Parathyroid adenoma (tissue), 2 donors: ENCODE measurements around the gene PLEKHA7.
"Not testable (repeated sequence)": the region's sequence is repeated elsewhere in the genome, so short reads cannot be mapped to it uniquely, and the experiment has no call there.

Experiments used
- H2AFZ ChIP-seq: fragments of 300-600 bp; sonication (generic); one replicate; pipeline ENCODE4 v1.7.0; 2017; ENCODE audit warnings: antibody characterized with exemption, mild to moderate bottlenecking
- H3K27ac ChIP-seq: fragments of 300-600 bp; sonication (generic); one replicate; pipeline ENCODE4 v1.7.0; 2017
- H3K27me3 ChIP-seq: fragments of 300-600 bp; sonication (generic); one replicate; pipeline ENCODE4 v1.7.0; 2017; ENCODE audit warnings: low read length; ENCODE audit not compliant: control insufficient read depth, insufficient read depth
- H3K36me3 ChIP-seq: fragments of 300-600 bp; sonication (generic); one replicate; pipeline ENCODE4 v1.7.0; 2017; ENCODE audit warnings: low read length; ENCODE audit not compliant: control insufficient read depth, insufficient read depth
- H3K4me1 ChIP-seq: fragments of 300-600 bp; sonication (generic); one replicate; pipeline ENCODE4 v1.7.0; 2017; ENCODE audit warnings: control low read depth
- H3K4me2 ChIP-seq: fragments of 300-600 bp; sonication (generic); one replicate; pipeline ENCODE4 v1.7.0; 2017; ENCODE audit warnings: low read length
- H3K4me3 ChIP-seq: fragments of 300-600 bp; sonication (generic); one replicate; pipeline ENCODE4 v1.7.0; 2017; ENCODE audit warnings: low read depth, low read length
- H3K79me2 ChIP-seq: fragments of 300-600 bp; sonication (generic); one replicate; pipeline ENCODE4 v1.7.0; 2017; ENCODE audit warnings: control low read depth
- H3K9ac ChIP-seq: fragments of 300-600 bp; sonication (generic); one replicate; pipeline ENCODE4 v1.7.0; 2017; ENCODE audit warnings: mild to moderate bottlenecking
- H3K9me3 ChIP-seq: fragments of 300-600 bp; sonication (generic); one replicate; pipeline ENCODE4 v1.7.0; 2017; ENCODE audit warnings: low read length; ENCODE audit not compliant: control insufficient read depth
- TF ChIP-seq, protein P1 (sequence below): fragments of 300-600 bp; sonication (generic); IDR thresholded peaks from one replicate; pipeline ENCODE4 v1.7.0; 2017; ENCODE audit warnings: antibody characterized with exemption, mild to moderate bottlenecking
- donor health status: primary hyperparathyroidism.

PLEKHA7 gene

DNA sequence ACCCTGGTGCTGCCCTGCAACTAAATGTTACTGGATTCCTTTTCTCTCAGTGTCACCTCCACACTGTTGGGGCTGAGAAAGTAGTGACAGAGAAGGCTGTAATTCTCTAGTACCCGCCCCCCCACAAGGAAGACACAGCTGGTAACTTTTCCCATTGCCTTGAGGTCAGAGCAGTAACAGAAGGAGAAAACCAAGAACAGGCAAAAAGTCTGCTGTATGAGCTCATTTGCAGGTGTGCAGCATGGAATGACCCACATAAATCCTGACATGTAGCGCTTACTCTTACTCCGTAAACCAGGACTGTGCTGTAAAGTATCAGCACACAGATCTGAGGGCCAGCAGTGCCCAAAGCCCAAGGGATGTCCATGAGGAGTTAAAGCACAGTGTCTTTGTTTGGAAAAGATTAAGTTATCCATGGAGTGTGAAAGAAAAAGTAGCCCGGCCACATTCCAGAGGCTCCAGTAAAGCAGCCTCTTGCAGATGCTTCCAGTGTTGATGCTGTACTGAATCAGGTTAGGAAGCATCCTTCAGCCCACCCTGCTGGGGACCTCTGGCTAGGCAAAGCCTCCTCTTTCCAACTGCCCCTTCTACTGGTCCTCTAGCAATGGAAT lies 120.7 kb downstream of the PLEKHA7 start:
- TF ChIP-seq, protein P1, sequence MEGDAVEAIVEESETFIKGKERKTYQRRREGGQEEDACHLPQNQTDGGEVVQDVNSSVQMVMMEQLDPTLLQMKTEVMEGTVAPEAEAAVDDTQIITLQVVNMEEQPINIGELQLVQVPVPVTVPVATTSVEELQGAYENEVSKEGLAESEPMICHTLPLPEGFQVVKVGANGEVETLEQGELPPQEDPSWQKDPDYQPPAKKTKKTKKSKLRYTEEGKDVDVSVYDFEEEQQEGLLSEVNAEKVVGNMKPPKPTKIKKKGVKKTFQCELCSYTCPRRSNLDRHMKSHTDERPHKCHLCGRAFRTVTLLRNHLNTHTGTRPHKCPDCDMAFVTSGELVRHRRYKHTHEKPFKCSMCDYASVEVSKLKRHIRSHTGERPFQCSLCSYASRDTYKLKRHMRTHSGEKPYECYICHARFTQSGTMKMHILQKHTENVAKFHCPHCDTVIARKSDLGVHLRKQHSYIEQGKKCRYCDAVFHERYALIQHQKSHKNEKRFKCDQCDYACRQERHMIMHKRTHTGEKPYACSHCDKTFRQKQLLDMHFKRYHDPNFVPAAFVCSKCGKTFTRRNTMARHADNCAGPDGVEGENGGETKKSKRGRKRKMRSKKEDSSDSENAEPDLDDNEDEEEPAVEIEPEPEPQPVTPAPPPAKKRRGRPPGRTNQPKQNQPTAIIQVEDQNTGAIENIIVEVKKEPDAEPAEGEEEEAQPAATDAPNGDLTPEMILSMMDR = no peak
- Histone ChIP-seq H3K4me2 (no peak overlapping the region), H3K9ac (no peak overlapping the region), H3K27me3 (no peaks in the 10 kb centered on the region), H3K79me2 (no peaks in the 10 kb centered on the region), H2AFZ (no peak overlapping the region), H3K4me1 (peaks cover 8% of the 10 kb centered on the region), H3K9me3 (no peaks in the 10 kb centered on the region), H3K4me3 (no peak overlapping the region), H3K36me3 (no peaks in the 10 kb centered on the region), H3K27ac (peak overlapping the region; percentile 30)

DNA sequence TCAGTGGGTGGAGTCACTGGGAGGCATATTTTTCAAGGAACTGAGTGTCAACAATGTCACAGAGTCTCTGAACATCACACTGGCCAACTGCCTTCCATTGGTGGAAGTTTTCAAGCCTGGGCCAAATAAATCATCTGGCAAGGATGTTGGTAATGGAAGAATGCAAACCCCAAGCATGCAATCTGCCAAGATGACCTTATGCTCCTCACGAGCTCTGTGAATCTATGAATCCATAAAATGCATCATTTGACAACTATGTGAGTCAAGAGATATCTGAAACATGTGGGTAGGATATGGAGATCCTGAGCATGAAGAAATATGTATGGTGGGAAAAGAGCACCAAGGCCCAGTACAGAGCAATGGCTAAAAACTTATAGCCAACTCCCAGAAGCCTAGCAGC lies 122.2 kb downstream of the PLEKHA7 start:
- TF ChIP-seq, protein P1 = no peak
- Histone ChIP-seq H3K4me3 (no peak overlapping the region), H2AFZ (no peak overlapping the region)

DNA sequence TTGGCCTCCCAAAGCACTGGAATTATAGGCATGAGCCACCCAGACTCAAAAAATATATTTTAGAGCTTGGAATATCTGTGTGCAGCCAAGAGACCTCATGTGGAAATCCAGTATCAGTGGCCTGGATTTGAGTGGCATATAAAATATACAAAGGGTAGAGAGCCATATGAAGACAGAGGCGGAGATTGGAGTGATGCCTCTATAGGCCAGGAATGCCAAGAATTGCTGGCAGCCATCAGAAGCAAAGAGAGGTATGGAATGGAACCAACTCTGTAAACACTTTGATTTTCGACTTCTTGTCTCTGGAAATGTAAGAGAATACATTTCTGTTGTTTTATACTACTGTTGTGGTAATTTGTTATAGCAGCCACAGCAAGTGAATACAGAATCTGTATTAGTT lies 123.0 kb downstream of the PLEKHA7 start:
- Histone ChIP-seq H3K27ac (no peak overlapping the region), H3K4me3 (no peak overlapping the region), H3K9me3 (no peaks in the 10 kb centered on the region), H3K79me2 (no peaks in the 10 kb centered on the region), H3K4me2 (no peak overlapping the region), H3K4me1 (peaks cover 8% of the 10 kb centered on the region), H3K27me3 (no peaks in the 10 kb centered on the region), H3K36me3 (no peaks in the 10 kb centered on the region), H2AFZ (no peak overlapping the region), H3K9ac (no peak overlapping the region)
- TF ChIP-seq, protein P1 = no peak

More for the DNA sequence above, 122.2 kb downstream of the PLEKHA7 start:
- H3K4me2 ChIP-seq = no peak overlapping the region
- H3K27ac ChIP-seq = no peak overlapping the region
- H3K9me3 ChIP-seq = no peaks in the 10 kb centered on the region
- H3K9ac ChIP-seq = no peak overlapping the region
- no peaks in the 10 kb centered on the region for H3K36me3 ChIP-seq
- H3K79me2 ChIP-seq = no peaks in the 10 kb centered on the region
- H3K27me3 ChIP-seq = no peaks in the 10 kb centered on the region
- H3K4me1 ChIP-seq = peaks cover 8% of the 10 kb centered on the region

DNA sequence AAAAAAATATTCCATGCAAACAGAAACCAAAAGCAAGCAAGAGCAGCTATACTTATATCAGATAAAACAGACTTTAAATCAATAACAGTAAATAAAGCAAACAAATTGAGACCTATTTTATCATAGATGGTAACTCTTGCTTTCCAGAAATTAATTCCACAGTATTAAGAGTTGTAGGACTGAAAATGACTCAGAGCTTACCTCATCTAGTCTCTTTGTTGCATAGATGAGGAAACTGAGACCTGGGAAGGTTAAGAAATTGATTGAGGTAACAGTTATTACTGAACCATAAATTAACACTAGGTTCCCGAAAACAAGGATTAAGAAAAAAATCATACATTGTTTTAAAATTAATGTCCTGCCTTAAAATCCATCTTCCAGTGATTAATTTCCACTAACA lies 123.8 kb downstream of the PLEKHA7 start:
- H3K9ac ChIP-seq = no peak overlapping the region
- no peak overlapping the region for H3K27ac ChIP-seq
- peaks cover 2% of the 10 kb centered on the region for H3K79me2 ChIP-seq
- TF ChIP-seq, protein P1 = no peak
- no peaks in the 10 kb centered on the region for H3K9me3 ChIP-seq
- no peaks in the 10 kb centered on the region for H3K36me3 ChIP-seq
- H3K4me1 ChIP-seq = peaks cover 8% of the 10 kb centered on the region
- H3K4me3 ChIP-seq = no peak overlapping the region
- H3K4me2 ChIP-seq = no peak overlapping the region
- no peak overlapping the region for H2AFZ ChIP-seq
- H3K27me3 ChIP-seq = no peaks in the 10 kb centered on the region

DNA sequence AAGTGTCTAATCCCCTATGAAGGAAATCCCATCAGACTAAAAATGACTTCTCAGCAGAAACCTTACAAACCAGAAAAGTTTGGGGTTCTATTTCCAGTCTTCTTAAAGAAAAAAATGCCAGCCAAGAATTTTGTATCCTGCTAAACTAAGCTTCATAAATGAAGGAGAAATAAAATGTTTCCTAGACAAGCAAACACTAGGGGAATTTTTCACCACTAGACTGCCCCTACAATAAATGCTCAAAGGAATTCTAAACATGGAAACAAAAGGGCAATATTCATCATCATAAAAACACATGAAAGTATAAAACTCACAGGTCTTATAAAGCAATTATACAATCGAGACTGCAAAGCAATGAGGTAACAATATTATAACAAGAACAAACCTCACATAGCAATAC lies 124.3 kb downstream of the PLEKHA7 start:
- peaks cover 2% of the 10 kb centered on the region for H3K79me2 ChIP-seq
- H3K36me3 ChIP-seq = no peaks in the 10 kb centered on the region
- no peaks in the 10 kb centered on the region for H3K27me3 ChIP-seq
- peaks cover 8% of the 10 kb centered on the region for H3K4me1 ChIP-seq
- H3K4me2 ChIP-seq = no peak overlapping the region
- no peak overlapping the region for H3K27ac ChIP-seq
- TF ChIP-seq, protein P1 = no peak
- H2AFZ ChIP-seq = no peak overlapping the region
- no peak overlapping the region for H3K9ac ChIP-seq
- no peak overlapping the region for H3K4me3 ChIP-seq
- no peaks in the 10 kb centered on the region for H3K9me3 ChIP-seq

DNA sequence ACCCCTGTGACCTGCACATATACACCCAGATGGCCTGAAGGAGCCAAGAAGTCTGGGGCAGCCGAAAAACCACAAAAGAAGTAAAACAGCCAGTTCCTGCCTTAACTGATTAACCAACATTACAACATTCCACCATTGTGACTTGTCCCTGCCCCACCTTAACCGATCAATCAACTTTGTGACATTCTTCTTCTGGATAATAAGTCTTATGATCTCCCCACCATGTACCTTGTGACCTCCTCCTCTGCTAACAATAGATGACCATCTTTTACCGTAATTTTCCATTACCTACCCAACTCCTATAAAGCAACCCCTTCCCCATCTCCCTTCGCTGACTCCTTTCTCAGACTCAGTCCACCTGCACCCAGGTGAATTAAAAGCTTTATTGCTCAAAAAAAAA lies 125.2 kb downstream of the PLEKHA7 start:
- H3K4me1 ChIP-seq, H3K79me2 ChIP-seq, H3K9me3 ChIP-seq, H3K36me3 ChIP-seq, H3K27me3 ChIP-seq, H3K9ac ChIP-seq, H2AFZ ChIP-seq, H3K27ac ChIP-seq, H3K4me2 ChIP-seq, H3K4me3 ChIP-seq: not testable (repeated sequence)

DNA sequence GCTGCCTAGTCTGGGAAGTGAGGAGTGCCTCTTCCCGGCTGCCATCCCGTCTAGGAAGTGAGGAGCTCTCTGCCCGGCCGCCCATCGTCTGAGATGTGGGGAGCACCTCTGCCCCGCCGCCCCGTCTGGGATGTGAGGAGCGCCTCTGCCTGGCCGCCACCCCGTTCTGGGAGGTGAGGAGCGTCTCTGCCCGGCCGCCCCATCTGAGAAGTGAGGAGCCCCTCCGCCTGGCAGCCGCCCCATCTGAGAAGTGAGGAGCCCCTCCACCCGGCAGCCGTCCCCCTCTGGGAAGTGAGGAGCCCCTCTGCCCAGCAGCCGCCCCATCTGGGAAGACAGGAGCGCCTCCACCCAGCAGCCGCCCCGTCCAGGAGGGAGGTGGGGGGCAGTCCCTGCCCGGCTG lies 126.3 kb downstream of the PLEKHA7 start:
- H3K27me3 ChIP-seq, H2AFZ ChIP-seq, H3K4me1 ChIP-seq, H3K9ac ChIP-seq, H3K27ac ChIP-seq, H3K9me3 ChIP-seq, H3K79me2 ChIP-seq, H3K36me3 ChIP-seq, H3K4me2 ChIP-seq, H3K4me3 ChIP-seq: not testable (repeated sequence)
